Muscle of leg (tissue), 11 donors: Measurements from ENCODE around the gene UNC79. TPM values are rescaled to one million over a fixed set of nuclear protein-coding genes. Genes with fewer than 3 reads are reported as not detected.

ENCODE experiments used
- DNase-seq: peaks from one replicate; pipeline ENCODE4 v3.0.0; 2013
- H3K27ac ChIP-seq: one replicate; pipeline ENCODE4 v1.5.1; 2013; ENCODE audit warnings: mild to moderate bottlenecking, low read length, control low read depth
- H3K27me3 ChIP-seq: one replicate; pipeline ENCODE4 v1.6.1; 2013; ENCODE audit warnings: low read length; ENCODE audit not compliant: control insufficient read depth, insufficient read depth
- H3K36me3 ChIP-seq: one replicate; pipeline ENCODE4 v1.6.1; 2013; ENCODE audit warnings: low read length; ENCODE audit not compliant: control insufficient read depth, insufficient read depth
- H3K4me1 ChIP-seq: one replicate; pipeline ENCODE4 v1.6.1; 2013; ENCODE audit warnings: low read length; ENCODE audit not compliant: control insufficient read depth, insufficient read depth
- H3K4me3 ChIP-seq: one replicate; pipeline ENCODE4 v1.5.1; 2013; ENCODE audit warnings: low read length, control low read depth
- H3K9me3 ChIP-seq: replicated peaks from 2 replicates; pipeline ENCODE4 v1.6.1; 2013; ENCODE audit warnings: low read depth, low read length; ENCODE audit not compliant: control insufficient read depth
- WGBS: methylation state at CpG from one replicate; pipeline ENCODE4 v1.1.5; 2013; ENCODE audit warnings: missing lambda C conversion rate; ENCODE audit not compliant: insufficient coverage; 5-methylcytosine and 5-hydroxymethylcytosine counted together
- polyA plus RNA-seq, 8 donors: library from polyadenylated mRNA; unstranded; fragments of 120-200 nt; gene quantifications; one replicate each; pipeline versions ENCODE4 v1.2.1 to v1.2.3, GENCODE V29; 2013; ENCODE audit warnings: inconsistent platforms in 1 of 8, low replicate concordance in 1 of 8; ENCODE audit not compliant: insufficient read length in 8 of 8, insufficient read depth in 1 of 8
- total RNA-seq: library from RNA; stranded (reverse); fragments of 120-200 nt; gene quantifications from one replicate; pipeline ENCODE4 v1.2.4, GENCODE V29; 2013

UNC79 gene
- total and polyA plus RNA-seq, 9 donors: 0.24 to 0.60 (median 0.33) TPM

DNA sequence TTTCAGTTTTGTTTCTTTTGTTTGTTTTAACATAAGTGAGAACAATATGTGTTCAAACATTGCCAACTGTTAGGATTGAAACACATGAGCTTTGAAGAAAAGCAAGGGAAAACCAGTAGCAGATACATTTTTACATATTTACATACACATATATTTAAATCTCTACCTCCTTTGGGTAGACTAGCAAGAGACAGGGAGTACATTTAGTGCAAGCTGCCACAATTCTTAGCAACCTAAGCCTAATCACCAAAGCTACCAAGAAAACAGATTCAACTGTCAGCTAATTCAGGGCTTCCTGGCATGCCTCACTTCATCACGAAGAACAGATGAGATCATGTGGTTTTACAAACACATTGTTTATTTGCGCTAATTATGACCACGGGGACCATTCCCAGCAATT is 214.5 kb downstream of the UNC79 start:
- Histone ChIP-seq H3K27ac (no peak overlapping the region), H3K4me3 (no peak overlapping the region), H3K4me1 (no peaks in the 10 kb centered on the region), H3K27me3 (peaks cover 2% of the 10 kb centered on the region), H3K9me3 (no peaks in the 10 kb centered on the region), H3K36me3 (no peaks in the 10 kb centered on the region)
- DNase-seq: no peak
- WGBS: 44% methylated on average over 3 of the region's 3 CpGs

DNA sequence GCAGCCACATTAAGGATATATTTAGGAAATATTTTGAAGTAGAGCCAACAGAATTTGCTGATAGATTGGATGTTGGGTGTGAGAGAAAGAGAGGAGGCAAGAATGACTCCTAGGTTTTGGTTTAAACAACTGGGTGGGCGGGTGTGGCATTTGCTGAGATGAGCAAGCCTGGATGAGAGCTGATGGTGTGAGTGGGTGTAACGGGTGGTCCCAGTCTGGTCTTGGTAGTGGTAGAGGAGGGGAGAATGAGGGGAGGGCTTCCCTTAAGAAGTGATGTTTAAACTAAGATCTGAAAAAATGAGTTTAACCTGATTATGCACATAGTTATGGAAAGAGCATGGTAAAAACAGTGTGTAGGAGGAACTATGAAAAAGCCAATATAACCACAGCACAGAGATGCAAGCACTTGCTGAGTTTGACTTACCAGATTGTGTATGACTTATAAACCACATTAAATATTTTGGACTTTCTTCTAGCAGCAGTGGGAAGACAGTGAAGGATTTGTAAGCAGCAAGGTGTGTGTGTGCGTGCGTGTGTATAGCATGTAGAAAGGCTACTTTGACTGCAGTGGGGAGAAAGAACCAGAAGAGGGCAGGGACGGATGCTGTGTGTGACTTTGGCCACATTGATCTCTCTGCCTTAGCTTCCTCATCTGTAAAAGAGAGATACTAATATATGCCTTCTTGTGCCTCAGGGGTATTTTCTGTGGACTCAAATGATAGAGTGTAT is 217.9 kb downstream of the UNC79 start:
- H3K36me3 ChIP-seq: no peaks in the 10 kb centered on the region
- H3K4me1 ChIP-seq: no peaks in the 10 kb centered on the region
- no peaks in the 10 kb centered on the region for H3K9me3 ChIP-seq
- H3K4me3 ChIP-seq: no peak overlapping the region
- 81% methylated on average over 4 of the region's 5 CpGs for WGBS
- no peak overlapping the region for H3K27ac ChIP-seq
- DNase-seq: peak; percentile 6
- peaks cover 2% of the 10 kb centered on the region for H3K27me3 ChIP-seq

DNA sequence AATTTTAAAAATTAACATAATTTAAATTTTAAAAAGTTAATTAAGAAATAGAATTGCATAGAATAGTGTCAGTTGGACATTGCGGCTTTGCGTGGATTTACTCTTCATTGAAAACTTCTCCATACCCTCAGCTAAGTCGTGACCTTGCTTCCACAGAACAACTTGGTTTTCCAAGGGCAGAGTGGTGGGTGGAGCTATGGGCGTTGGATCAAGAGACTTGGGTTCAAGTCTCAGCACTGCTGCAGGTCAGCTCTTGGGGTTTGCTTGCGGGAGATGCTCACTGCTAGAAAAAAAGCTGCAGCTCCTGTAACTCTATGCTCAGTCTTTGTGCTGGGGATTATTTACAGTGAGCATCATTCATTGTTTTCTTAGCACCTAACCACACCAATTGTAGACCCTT is 223.9 kb downstream of the UNC79 start:
- H3K27ac ChIP-seq: no peak overlapping the region
- 70% methylated on average over 2 of the region's 5 CpGs for WGBS
- H3K27me3 ChIP-seq: no peaks in the 10 kb centered on the region
- no peaks in the 10 kb centered on the region for H3K9me3 ChIP-seq
- no peak for DNase-seq
- H3K4me3 ChIP-seq: no peak overlapping the region
- H3K4me1 ChIP-seq: no peaks in the 10 kb centered on the region
- no peaks in the 10 kb centered on the region for H3K36me3 ChIP-seq

DNA sequence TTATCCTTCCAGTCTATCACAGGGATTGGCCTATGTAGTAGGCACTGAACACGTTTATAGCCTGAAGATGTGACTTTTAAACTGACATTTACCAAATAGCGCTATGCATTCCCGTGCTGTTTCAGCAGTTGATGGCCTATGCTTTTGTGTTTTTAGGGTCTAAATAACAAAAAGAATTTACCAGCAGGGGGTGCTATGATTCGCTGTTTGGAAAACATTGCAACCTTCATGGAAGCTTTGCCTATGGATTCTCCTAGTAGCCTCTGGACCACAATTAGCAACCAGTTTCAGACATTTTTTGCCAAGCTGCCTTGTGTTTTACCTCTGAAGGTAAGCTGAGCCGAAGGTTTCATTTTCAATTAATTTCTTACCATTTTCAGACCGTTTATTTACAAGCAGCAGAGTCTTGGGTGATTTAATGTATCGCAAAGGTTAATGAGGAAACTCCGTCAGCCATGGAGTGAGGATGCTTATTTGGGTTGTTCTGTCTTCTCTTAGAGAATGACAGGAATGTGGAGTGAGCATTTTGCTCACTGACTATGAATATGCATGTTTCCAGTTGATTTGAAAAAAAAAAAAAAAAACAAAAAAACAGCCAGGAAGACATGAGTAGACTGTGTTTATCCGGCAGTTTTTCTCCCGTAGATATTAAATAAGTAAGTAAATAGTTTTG is 224.5 kb downstream of the UNC79 start:
- Histone ChIP-seq H3K27me3 (no peaks in the 10 kb centered on the region), H3K4me3 (no peak overlapping the region), H3K27ac (no peak overlapping the region), H3K4me1 (no peaks in the 10 kb centered on the region), H3K36me3 (no peaks in the 10 kb centered on the region), H3K9me3 (no peaks in the 10 kb centered on the region)
- peak; percentile 77 for DNase-seq
- 0% methylated on average over 1 of the region's 10 CpGs for WGBS

DNA sequence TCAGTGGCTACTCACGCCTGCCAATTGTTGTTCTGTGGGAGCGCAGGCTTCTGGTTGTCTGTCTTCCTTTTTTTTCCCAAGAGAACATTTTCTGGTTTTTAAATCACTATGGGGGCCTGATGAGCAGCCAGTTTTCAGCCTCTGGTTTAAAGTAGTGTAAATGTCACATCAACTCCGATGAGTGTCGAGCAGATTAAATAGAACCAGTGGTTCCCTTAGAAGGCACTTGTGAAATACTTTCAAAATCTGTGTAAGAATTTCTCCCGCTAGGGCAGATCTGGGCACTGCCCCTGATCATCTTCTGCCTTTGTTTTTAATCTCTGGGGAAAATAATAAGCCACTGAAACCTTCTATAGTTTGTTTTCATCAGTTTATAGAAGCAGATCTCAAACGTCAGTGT is 227.1 kb downstream of the UNC79 start:
- Histone ChIP-seq H3K4me3 (no peak overlapping the region), H3K36me3 (no peaks in the 10 kb centered on the region), H3K4me1 (no peaks in the 10 kb centered on the region), H3K27me3 (no peaks in the 10 kb centered on the region), H3K27ac (no peak overlapping the region), H3K9me3 (no peaks in the 10 kb centered on the region)
- 54% methylated on average over 3 of the region's 6 CpGs for WGBS
- no peak for DNase-seq

DNA sequence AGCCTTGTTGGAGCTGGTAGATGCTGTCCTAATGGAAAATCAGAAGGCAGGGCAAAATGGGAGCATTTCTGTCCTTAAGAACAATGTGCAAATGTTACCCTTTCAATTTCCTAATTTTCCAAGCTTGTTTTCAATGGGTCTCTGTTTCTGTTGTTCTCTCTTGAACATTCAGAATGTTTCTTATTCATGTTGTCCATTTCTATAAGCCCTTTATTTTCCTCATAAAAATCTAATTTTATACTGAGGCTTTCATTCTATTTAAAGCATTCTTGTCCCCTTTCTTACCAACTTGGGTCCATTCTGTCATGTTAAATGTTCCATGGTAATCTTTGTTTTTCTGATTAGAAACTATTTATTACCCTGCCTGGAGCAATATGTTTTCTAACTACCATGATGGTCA is 232.6 kb downstream of the UNC79 start:
- Histone ChIP-seq H3K4me3 (no peak overlapping the region), H3K4me1 (no peaks in the 10 kb centered on the region), H3K9me3 (peaks cover 16% of the 10 kb centered on the region), H3K27ac (no peak overlapping the region), H3K36me3 (no peaks in the 10 kb centered on the region), H3K27me3 (no peaks in the 10 kb centered on the region)
- no peak for DNase-seq

DNA sequence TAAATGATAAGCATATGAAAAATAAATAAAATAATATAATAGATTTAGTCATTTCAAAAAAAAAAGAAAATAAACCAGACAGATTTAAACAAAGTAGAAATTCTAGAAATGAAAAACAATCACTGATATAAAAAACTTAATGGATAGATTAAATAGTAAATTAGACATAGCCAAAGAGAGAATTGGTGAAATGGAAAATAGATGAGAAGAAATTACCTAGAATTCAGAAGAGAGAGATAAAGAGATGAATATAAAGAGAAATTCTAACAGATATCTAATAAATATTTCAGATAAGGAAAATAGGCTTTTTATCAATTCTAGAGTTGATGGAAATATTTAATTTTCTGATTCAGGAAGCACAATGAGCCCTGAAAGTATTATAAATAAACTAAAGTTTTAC is 234.4 kb downstream of the UNC79 start:
- no peak overlapping the region for H3K27ac ChIP-seq
- peaks cover 16% of the 10 kb centered on the region for H3K9me3 ChIP-seq
- no peak overlapping the region for H3K4me3 ChIP-seq
- H3K36me3 ChIP-seq: no peaks in the 10 kb centered on the region
- peaks cover 2% of the 10 kb centered on the region for H3K27me3 ChIP-seq
- no peaks in the 10 kb centered on the region for H3K4me1 ChIP-seq
- DNase-seq: no peak

DNA sequence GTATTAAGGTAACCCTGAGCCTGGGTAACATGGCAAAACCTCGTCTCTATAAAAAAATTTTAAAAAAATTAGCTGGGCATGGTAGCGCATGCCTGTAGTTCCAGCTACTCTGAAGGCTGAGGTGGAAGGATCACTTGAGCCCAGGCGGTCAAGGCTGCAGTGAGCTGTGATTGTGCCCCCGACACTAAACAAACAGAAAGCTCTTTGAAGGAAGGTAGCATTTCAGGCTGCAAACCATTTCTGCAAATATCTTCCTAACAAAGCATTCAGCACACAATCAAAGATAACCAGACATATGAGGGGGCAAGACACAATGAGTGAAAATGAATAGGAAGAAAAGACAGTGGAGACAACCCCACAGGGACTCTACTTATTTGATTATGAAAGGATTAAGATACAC is 238.9 kb downstream of the UNC79 start:
- 86% methylated on average over 2 of the region's 4 CpGs for WGBS
- no peaks in the 10 kb centered on the region for H3K4me1 ChIP-seq
- H3K4me3 ChIP-seq: no peak overlapping the region
- DNase-seq: no peak
- no peak overlapping the region for H3K27ac ChIP-seq
- H3K27me3 ChIP-seq: peaks cover 4% of the 10 kb centered on the region
- peaks cover 11% of the 10 kb centered on the region for H3K9me3 ChIP-seq
- no peaks in the 10 kb centered on the region for H3K36me3 ChIP-seq

DNA sequence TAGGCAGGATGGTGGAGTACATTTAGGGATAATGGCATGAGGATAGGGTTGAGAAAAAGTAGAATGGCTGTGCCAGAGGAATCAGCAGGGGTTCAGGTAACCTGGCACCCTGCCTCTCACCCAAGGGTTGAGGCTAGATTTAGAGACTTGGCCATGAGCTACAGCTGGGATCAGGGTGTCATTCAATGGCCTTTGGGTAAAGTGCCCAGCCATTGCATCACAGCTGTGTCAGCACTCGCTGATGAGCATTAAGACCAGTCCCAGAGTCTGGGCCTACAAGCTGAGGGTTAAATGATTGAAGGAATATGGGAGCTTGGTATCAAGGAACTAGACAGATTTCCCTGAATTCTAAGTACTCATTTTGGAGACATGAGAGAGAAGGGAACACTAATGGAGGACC is 243.6 kb downstream of the UNC79 start:
- H3K4me3 ChIP-seq: no peak overlapping the region
- H3K36me3 ChIP-seq: no peaks in the 10 kb centered on the region
- H3K27ac ChIP-seq: no peak overlapping the region
- WGBS: 57% methylated on average over 1 of the region's 1 CpG
- H3K27me3 ChIP-seq: peaks cover 2% of the 10 kb centered on the region
- no peaks in the 10 kb centered on the region for H3K9me3 ChIP-seq
- no peaks in the 10 kb centered on the region for H3K4me1 ChIP-seq
- no peak for DNase-seq

DNA sequence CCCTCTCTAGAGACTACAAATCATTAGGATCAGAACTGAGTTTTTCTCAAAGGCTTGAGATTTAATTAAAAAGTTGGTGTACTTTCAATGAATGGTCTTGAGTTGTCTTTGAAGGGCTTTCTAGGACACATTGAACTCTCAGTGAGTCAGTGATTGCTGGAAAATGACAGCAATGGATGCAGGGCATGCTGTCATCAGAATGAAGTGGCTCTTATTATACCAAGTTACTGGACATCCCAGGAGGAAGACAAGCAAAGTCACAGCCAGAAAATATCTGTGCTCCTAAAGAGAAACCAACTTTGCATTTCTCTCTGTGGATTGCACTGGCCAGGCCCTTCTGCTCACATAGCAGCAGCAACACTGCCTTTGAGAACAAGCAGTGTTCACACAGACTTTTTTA is 244.9 kb downstream of the UNC79 start:
- no peak for DNase-seq
- no peak overlapping the region for H3K4me3 ChIP-seq
- H3K9me3 ChIP-seq: no peaks in the 10 kb centered on the region
- no peak overlapping the region for H3K27ac ChIP-seq
- H3K27me3 ChIP-seq: peaks cover 2% of the 10 kb centered on the region
- H3K36me3 ChIP-seq: no peaks in the 10 kb centered on the region
- H3K4me1 ChIP-seq: no peaks in the 10 kb centered on the region
